ENCODE results near the gene EAF1.

DNA sequence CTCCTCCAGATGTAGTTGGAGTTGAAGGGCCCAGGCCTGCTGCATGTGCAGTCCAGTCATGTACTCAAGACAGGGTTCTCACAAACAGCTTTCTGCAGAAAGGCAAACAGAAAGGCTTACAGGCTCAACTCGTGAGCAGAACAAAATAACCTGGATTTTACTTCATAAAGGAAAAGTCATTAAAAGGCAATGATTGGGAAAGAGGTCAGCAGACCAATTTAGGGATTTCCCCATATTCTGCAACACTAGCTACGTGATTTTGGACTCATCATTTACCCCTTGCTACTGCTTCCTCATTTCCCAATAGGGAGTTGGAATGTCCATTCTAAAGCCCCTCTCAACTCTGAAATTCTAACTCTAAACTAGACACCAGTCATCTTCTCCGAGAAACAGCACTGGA, 18.2 kb upstream of the EAF1 start:
- TF ChIP-seq SIN3A (IDR thresholded peaks at IDR 0.05; ENCODE audit: borderline replicate concordance, insufficient read depth, low read length) (no peak), POLR2AphosphoS5 (IDR thresholded peaks at IDR 0.05; ENCODE audit: low read depth, low read length) (no peak), TAF1 (IDR thresholded peaks at IDR 0.05; ENCODE audit: borderline replicate concordance, insufficient read depth, low read length) (no peak), FOXP2 (optimal IDR thresholded peaks at IDR 0.05; ENCODE audit: borderline replicate concordance, extremely low read depth, extremely low read length, insufficient read depth) (no peak)
- TF ChIP-seq, protein P1, sequence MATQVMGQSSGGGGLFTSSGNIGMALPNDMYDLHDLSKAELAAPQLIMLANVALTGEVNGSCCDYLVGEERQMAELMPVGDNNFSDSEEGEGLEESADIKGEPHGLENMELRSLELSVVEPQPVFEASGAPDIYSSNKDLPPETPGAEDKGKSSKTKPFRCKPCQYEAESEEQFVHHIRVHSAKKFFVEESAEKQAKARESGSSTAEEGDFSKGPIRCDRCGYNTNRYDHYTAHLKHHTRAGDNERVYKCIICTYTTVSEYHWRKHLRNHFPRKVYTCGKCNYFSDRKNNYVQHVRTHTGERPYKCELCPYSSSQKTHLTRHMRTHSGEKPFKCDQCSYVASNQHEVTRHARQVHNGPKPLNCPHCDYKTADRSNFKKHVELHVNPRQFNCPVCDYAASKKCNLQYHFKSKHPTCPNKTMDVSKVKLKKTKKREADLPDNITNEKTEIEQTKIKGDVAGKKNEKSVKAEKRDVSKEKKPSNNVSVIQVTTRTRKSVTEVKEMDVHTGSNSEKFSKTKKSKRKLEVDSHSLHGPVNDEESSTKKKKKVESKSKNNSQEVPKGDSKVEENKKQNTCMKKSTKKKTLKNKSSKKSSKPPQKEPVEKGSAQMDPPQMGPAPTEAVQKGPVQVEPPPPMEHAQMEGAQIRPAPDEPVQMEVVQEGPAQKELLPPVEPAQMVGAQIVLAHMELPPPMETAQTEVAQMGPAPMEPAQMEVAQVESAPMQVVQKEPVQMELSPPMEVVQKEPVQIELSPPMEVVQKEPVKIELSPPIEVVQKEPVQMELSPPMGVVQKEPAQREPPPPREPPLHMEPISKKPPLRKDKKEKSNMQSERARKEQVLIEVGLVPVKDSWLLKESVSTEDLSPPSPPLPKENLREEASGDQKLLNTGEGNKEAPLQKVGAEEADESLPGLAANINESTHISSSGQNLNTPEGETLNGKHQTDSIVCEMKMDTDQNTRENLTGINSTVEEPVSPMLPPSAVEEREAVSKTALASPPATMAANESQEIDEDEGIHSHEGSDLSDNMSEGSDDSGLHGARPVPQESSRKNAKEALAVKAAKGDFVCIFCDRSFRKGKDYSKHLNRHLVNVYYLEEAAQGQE (IDR thresholded peaks at IDR 0.05; ENCODE audit: insufficient read depth in 1 of 2, low read depth in 2 of 2, low read length in 2 of 2) = no peak
